ENCODE results near the gene CABLES1. TPM values are rescaled to one million over a fixed set of nuclear protein-coding genes. Genes with fewer than 3 reads are reported as not detected.

The CABLES1 gene
- total RNA-seq, 1 donor from 2014 or later, result 2.3 TPM

DNA sequence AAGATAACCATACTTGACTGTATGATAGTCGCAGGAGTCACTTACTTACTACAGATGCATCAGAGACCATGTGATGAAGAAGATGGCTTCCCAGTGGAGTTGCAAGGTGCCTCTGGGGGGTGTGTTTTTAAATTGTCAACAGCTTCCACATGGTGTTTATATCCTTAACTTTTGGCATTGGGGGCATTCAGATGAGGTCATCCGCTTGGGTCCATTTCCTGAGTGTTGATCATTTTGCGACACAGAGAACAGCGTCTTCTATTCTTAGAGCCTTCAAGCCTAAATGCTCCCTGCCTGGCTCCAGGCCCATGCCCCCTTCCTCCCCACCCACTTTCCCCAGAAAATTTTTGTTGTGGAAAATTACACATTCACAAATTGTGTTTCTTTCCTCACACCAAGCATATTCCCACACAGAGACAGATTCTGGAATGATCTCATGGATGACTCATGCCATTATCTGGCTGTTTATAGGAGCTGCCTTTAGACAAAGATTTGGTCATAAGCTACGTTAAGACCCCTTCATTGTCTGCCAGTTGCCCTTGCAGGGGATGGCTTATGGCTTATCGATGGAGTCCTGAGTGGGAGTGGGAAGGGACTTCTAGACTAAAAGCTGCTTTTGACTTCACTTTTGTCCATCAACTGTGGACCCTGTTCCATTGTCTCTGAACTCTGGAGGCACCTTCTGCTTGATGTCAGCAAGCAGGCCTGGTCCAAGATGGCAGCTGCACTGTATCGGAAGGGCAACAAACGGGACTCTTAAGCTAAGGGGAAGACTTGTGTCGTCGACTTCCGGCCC is 91.8 kb downstream of the CABLES1 start:
- Mint-ChIP-seq H3K4me1 (peaks cover 41% of the 10 kb centered on the region), H3K27me3 (ENCODE audit: low read depth) (no peaks in the 10 kb centered on the region), H3K9me3 (no peaks in the 10 kb centered on the region), H3K27ac (ENCODE audit: unreplicated experiment) (no peak overlapping the region), H3K4me3 (no peak overlapping the region), H3K36me3 (ENCODE audit: low read depth) (no peaks in the 10 kb centered on the region)
- TF ChIP-seq, protein P1, sequence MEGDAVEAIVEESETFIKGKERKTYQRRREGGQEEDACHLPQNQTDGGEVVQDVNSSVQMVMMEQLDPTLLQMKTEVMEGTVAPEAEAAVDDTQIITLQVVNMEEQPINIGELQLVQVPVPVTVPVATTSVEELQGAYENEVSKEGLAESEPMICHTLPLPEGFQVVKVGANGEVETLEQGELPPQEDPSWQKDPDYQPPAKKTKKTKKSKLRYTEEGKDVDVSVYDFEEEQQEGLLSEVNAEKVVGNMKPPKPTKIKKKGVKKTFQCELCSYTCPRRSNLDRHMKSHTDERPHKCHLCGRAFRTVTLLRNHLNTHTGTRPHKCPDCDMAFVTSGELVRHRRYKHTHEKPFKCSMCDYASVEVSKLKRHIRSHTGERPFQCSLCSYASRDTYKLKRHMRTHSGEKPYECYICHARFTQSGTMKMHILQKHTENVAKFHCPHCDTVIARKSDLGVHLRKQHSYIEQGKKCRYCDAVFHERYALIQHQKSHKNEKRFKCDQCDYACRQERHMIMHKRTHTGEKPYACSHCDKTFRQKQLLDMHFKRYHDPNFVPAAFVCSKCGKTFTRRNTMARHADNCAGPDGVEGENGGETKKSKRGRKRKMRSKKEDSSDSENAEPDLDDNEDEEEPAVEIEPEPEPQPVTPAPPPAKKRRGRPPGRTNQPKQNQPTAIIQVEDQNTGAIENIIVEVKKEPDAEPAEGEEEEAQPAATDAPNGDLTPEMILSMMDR (conservative IDR thresholded peaks at IDR 0.05), result no peak
- no peak for DNase-seq (ENCODE audit: low read depth, low spot score)

DNA sequence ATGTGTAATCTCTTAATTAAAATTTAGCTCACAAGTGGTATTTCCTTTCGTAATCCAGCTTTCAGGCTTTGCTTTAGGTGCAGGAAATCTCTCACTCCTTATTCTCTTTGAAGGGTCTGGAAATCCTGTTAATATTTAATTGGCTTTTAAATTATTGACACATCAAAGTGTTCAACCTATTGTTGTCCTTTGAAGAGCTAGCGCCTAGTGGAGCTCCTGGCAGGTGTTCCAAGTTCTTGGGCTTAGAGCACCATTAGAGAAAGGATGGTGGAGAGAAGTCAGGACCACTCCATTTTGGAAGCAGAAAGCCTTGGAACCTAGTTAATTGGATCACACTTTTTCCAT is 92.4 kb downstream of the CABLES1 start:
- TF ChIP-seq, protein P1 (conservative IDR thresholded peaks at IDR 0.05), result no peak
- Mint-ChIP-seq H3K4me1 (peaks cover 41% of the 10 kb centered on the region), H3K4me3 (no peak overlapping the region), H3K36me3 (ENCODE audit: low read depth) (no peaks in the 10 kb centered on the region), H3K27me3 (ENCODE audit: low read depth) (no peaks in the 10 kb centered on the region), H3K9me3 (no peaks in the 10 kb centered on the region), H3K27ac (ENCODE audit: unreplicated experiment) (no peak overlapping the region)
- no peak for DNase-seq (ENCODE audit: low read depth, low spot score)

DNA sequence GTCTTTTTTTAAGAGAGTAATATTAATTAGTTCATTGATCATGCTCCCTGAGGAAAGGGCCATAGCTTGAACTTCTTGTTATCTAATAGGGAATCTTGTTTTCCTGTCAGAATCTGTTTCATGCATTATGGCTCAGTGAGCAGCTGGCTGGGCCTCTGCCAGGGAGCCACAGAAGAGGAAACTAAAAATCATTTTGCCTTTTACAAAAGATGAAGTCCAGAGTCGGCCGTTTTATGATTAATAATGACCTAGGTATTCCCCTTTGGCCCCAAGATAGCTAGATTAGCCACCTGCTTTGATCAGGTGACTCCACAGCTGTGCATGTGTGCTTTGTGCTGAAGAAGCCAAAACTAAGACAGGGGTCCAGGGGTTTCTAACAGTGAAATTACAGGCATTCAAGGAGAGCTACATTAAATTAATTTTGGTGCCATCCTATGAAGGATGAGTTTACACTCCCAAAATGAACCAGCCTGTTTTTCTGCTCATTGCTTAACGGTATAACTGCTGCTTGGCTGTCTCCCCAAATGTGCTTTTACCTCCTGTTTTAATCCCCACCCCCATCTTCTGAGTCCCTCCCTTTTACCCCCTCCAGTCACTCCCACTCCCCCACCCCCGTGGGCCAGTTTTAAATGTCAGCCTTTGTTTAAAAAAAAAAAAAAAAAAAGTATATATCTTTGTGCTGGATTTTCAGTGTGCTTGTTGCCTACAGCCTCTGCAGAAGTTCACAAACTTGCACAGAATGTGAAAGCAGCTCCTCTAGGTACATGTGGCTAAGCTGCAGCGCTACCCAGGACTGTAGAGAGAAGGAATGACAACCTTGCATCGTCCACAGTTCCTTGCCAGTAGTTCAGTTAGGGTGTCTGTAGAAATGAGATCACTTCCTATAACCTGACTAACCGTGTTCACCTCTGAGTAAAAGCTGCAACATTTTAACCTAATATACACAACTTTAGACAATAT is 93.1 kb downstream of the CABLES1 start:
- H3K36me3 Mint-ChIP-seq (ENCODE audit: low read depth), result no peaks in the 10 kb centered on the region
- no peak for DNase-seq (ENCODE audit: low read depth, low spot score)
- no peaks in the 10 kb centered on the region for H3K9me3 Mint-ChIP-seq
- H3K4me1 Mint-ChIP-seq, result peaks cover 41% of the 10 kb centered on the region
- no peak overlapping the region for H3K4me3 Mint-ChIP-seq
- no peak overlapping the region for H3K27ac Mint-ChIP-seq (ENCODE audit: unreplicated experiment)
- TF ChIP-seq, protein P1 (conservative IDR thresholded peaks at IDR 0.05), result no peak
- no peaks in the 10 kb centered on the region for H3K27me3 Mint-ChIP-seq (ENCODE audit: low read depth)

DNA sequence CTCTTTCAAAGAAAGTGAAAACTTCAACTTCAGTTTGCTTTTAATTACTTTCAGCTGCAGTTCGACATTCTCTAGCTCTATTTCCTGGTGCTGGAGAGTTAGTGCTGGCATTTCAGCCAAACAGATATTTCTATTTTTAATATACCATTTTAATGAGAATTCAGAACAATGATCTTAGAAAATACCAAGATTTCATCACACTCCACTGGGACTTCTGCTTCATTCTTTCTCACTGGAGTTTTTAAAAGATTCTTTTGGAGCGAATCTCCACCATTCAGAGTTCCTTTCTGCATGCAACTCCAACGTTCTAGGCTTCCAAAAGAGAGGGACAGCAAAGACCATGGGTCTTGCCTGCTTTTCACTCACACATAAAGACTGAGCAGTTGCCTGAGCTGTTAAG is 94.2 kb downstream of the CABLES1 start:
- Mint-ChIP-seq H3K27ac (ENCODE audit: unreplicated experiment) (no peak overlapping the region), H3K4me1 (peaks cover 41% of the 10 kb centered on the region), H3K27me3 (ENCODE audit: low read depth) (no peaks in the 10 kb centered on the region), H3K9me3 (no peaks in the 10 kb centered on the region), H3K4me3 (no peak overlapping the region), H3K36me3 (ENCODE audit: low read depth) (no peaks in the 10 kb centered on the region)
- no peak for DNase-seq (ENCODE audit: low read depth, low spot score)
- TF ChIP-seq, protein P1 (conservative IDR thresholded peaks at IDR 0.05), result no peak

DNA sequence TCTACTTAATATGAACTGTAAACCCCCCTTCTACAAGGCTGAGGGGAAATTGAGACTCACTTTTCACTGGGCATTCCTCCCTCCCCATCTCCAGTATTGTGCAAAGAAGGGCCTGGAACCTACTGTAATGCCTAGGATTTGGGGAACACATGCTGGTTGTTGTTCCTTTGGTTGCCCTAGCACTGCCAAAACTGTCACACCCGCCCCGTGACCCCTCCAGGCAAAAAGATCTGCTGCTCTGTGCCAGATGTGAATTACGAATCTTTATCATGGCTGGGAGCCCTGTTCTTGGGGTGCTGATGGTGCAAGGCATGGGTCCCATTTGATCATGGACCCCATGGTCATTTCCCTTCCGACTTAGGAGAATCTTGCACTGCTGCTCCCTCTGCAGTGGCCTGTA is 95.4 kb downstream of the CABLES1 start:
- Mint-ChIP-seq H3K4me3 (no peak overlapping the region), H3K27ac (ENCODE audit: unreplicated experiment) (no peak overlapping the region), H3K27me3 (ENCODE audit: low read depth) (no peaks in the 10 kb centered on the region), H3K36me3 (ENCODE audit: low read depth) (no peaks in the 10 kb centered on the region), H3K4me1 (peaks cover 34% of the 10 kb centered on the region), H3K9me3 (no peaks in the 10 kb centered on the region)
- TF ChIP-seq, protein P1 (conservative IDR thresholded peaks at IDR 0.05), result no peak
- no peak for DNase-seq (ENCODE audit: low read depth, low spot score)

Data from neural crest cell (in vitro differentiated cells).